Endothelial cell of umbilical vein (primary cell): ENCODE measurements around the gene SPATA3. TPM values are rescaled to one million over a fixed set of nuclear protein-coding genes. Genes with fewer than 3 reads are reported as not detected.

Source experiments
- BruUV-seq: library from RNA; stranded (reverse); fragments of 400-500 nt; replicated peaks from 2 replicates; lab custom pipeline; 2021; lab: Mats Ljungman, UMichigan
- CTCF ChIA-PET: fragments of 300-600, 350-600 bp; sonication (Branson Sonifier 250); formaldehyde crosslinking; loops from one replicate; lab custom pipeline; 2021; ENCODE audit warnings: antibody characterized with exemption, inconsistent platforms; lab: Charles Lee
- POLR2A ChIA-PET: fragments of 300-600, 350-600 bp; sonication (Branson Sonifier 250); formaldehyde crosslinking; loops from one replicate; lab custom pipeline; 2021; ENCODE audit warnings: antibody characterized with exemption, inconsistent platforms; lab: Charles Lee
- DNase-seq: peaks from one replicate; pipeline ENCODE4 v3.0.0-alpha.2; 2011; ENCODE audit warnings: low read depth, low spot score
- FAIRE-seq: peaks from 2 replicates; lab custom pipeline; 2011; peaks lifted over from hg19 to GRCh38; lab: Jason Lieb, UNC
- H2AFZ ChIP-seq: 2 replicates; pipeline ENCODE4 v1.6.0; 2012; ENCODE audit warnings: low read depth, low read length, control low read depth, inconsistent platforms
- H3K27ac ChIP-seq: 2 replicates; pipeline ENCODE4 v1.5.1; 2011; ENCODE audit warnings: low read depth, mild to moderate bottlenecking, control low read depth, low read length, moderate library complexity; ENCODE audit not compliant: insufficient read depth
- H3K27me3 ChIP-seq, 2 experiments: 2 replicates each; pipeline versions ENCODE4 v1.6.0 to v1.6.1; 2011; ENCODE audit warnings: low read length in 2 of 2, mixed read lengths in 1 of 2; ENCODE audit not compliant: control insufficient read depth in 2 of 2, insufficient read depth in 2 of 2
- H3K36me3 ChIP-seq, 2 experiments: 2 replicates in 1 of 2; 3 replicates in 1 of 2; pipeline ENCODE4 v1.5.1; 2011; ENCODE audit warnings: low read length in 2 of 2, mild to moderate bottlenecking in 1 of 2, moderate library complexity in 1 of 2; ENCODE audit not compliant: control insufficient read depth in 2 of 2, insufficient read depth in 2 of 2; ENCODE audit errors: extremely low read depth in 1 of 2
- H3K4me1 ChIP-seq: 3 replicates; pipeline ENCODE4 v1.5.1; 2011; ENCODE audit warnings: mild to moderate bottlenecking, low read length; ENCODE audit not compliant: control insufficient read depth, insufficient read depth; ENCODE audit errors: extremely low read depth
- H3K4me2 ChIP-seq: 2 replicates; pipeline ENCODE4 v1.6.1; 2011; ENCODE audit warnings: low read length, control low read depth, mixed read lengths; ENCODE audit not compliant: insufficient read depth
- H3K4me3 ChIP-seq, 3 experiments: fragments of 200-600 bp in 1 of 3; sonication (generic), shearing (Covaris generic) in 1 of 3; replicated peaks in 1 of 3; 2 replicates each; pipeline ENCODE4 v1.5.1; 2011 to 2016; ENCODE audit warnings: control low read depth in 3 of 3, low read length in 3 of 3, mild to moderate bottlenecking in 2 of 3, inconsistent platforms in 1 of 3, low read depth in 1 of 3, moderate library complexity in 1 of 3; ENCODE audit not compliant: insufficient read depth in 1 of 3
- H3K79me2 ChIP-seq: 2 replicates; pipeline ENCODE4 v1.6.0; 2012; ENCODE audit warnings: low read length, inconsistent platforms; ENCODE audit not compliant: control insufficient read depth, insufficient read depth
- H3K9ac ChIP-seq: replicated peaks from 2 replicates; pipeline ENCODE3; 2011; ENCODE audit warnings: low read length, control low read depth; ENCODE audit not compliant: insufficient read depth; ENCODE audit errors: extremely low read depth
- H3K9me1 ChIP-seq: replicated peaks from 3 replicates; pipeline ENCODE4 v1.6.0; 2011; ENCODE audit warnings: mild to moderate bottlenecking, low read length; ENCODE audit not compliant: control insufficient read depth, insufficient read depth; ENCODE audit errors: extremely low read depth
- H3K9me3 ChIP-seq: replicated peaks from 2 replicates; pipeline ENCODE4 v1.5.1; 2012; ENCODE audit warnings: low read length, inconsistent platforms; ENCODE audit not compliant: control insufficient read depth, insufficient read depth
- H4K20me1 ChIP-seq: replicated peaks from 2 replicates; pipeline ENCODE3; 2011; ENCODE audit warnings: mild to moderate bottlenecking, low read length; ENCODE audit not compliant: control insufficient read depth, insufficient read depth; ENCODE audit errors: extremely low read depth
- EZH2 ChIP-seq: IDR thresholded peaks from 2 replicates; pipeline ENCODE4 v1.6.1; 2012; ENCODE audit warnings: borderline replicate concordance, low read depth, mild to moderate bottlenecking, moderate library complexity, low read length, inconsistent platforms; ENCODE audit not compliant: severe bottlenecking
- FOS ChIP-seq: IDR thresholded peaks from 2 replicates; pipeline ENCODE4 v1.6.1; 2011; ENCODE audit warnings: mild to moderate bottlenecking, low read length, moderate library complexity, borderline replicate concordance; ENCODE audit not compliant: insufficient read depth
- GATA2 ChIP-seq: IDR thresholded peaks from 2 replicates; pipeline ENCODE4 v1.7.0; 2011; ENCODE audit warnings: low read depth, mild to moderate bottlenecking, moderate library complexity, mixed read lengths, low read length; ENCODE audit not compliant: insufficient read length, insufficient read depth
- JUN ChIP-seq: IDR thresholded peaks from 2 replicates; pipeline ENCODE4 v1.6.1; 2011; ENCODE audit warnings: borderline replicate concordance, low read depth; ENCODE audit not compliant: insufficient read length, insufficient read depth
- MYC ChIP-seq: IDR thresholded peaks from one replicate; pipeline ENCODE4 v1.6.1; 2011; ENCODE audit warnings: mild to moderate bottlenecking, low read depth, low read length
- POLR2A ChIP-seq: IDR thresholded peaks from 2 replicates; pipeline ENCODE4 v1.6.1; 2012; ENCODE audit warnings: low read depth, mild to moderate bottlenecking, control low read depth, low read length
- POLR2AphosphoS5 ChIP-seq: IDR thresholded peaks from 2 replicates; pipeline ENCODE4 v1.6.1; 2012; ENCODE audit warnings: low read depth, mild to moderate bottlenecking, control low read depth, low read length, moderate library complexity; ENCODE audit not compliant: insufficient read depth
- dilution Hi-C: fragments of 300-500 bp; cut with MboI; formaldehyde crosslinking; loops from one replicate; pipeline ENCODE4 v1.15.0; 2019; ENCODE audit warnings: low sequenced_read_pairs; ENCODE audit not compliant: extremely low pct_ligation_motif_present
- intact Hi-C: fragments of 100-400 bp; cut with micrococcal nuclease; formaldehyde crosslinking; loops from one replicate; pipeline ENCODE4 v1.10.0; 2022
- polyA plus RNA-seq, 4 experiments: library from polyadenylated mRNA; depleted of rRNA in 3 of 4; stranded (reverse) in 3 of 4; unstranded in 1 of 4; fragments of >200 nt; gene quantifications; 2 replicates each; pipeline versions ENCODE4 v1.2.1 to v1.2.3, GENCODE V29; 2011 to 2012; ENCODE audit warnings: missing spikeins in 1 of 4
- total RNA-seq: library from RNA; stranded (reverse); gene quantifications from 2 replicates; pipeline ENCODE4 v1.2.3, GENCODE V29; 2021
- TF ChIP-seq, protein P1 (sequence below): IDR thresholded peaks from 2 replicates; pipeline ENCODE4 v1.6.1; 2011; ENCODE audit not compliant: insufficient read depth, insufficient read length
- TF ChIP-seq, protein P2 (sequence below), 2 donors: IDR thresholded peaks; 1 replicate in 1 of 2; 2 replicates in 1 of 2; pipeline ENCODE4 v1.5.1; 2011; ENCODE audit warnings: low read length in 2 of 2, mild to moderate bottlenecking in 2 of 2, moderate library complexity in 2 of 2, control low read depth in 1 of 2, inconsistent platforms in 1 of 2, low read depth in 1 of 2; ENCODE audit not compliant: insufficient read depth in 1 of 2; ENCODE audit errors: extremely low read depth in 1 of 2

Gene SPATA3
- total and polyA plus RNA-seq, 2 donors (not counting 3 experiments of a cell fraction or from before 2014, with no cell fraction given) = not detected

DNA sequence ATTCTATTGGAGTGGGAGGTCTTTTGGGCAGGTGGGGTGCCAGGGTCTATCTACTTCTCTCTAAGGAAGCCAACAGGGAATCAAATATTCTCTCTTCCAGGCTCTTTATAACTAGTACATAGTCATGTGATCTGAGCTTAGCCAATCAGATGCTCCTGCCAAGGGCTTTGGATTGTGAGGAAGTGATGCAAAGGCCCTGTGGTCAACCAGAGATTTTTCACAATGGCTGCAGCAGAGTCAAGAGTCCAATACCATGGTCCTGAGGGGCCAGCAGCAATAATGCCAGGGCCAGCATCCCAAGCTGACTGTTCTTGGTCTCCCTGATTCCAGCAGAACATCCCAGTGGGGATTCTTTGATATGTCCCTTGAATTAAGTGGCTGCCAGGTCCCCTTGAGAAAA is 33.0 kb downstream of the SPATA3 start:
- Histone ChIP-seq H3K36me3 (no peaks in the 10 kb centered on the region), H3K4me2 (no peak overlapping the region), H4K20me1 (no peaks in the 10 kb centered on the region), H3K27ac (no peak overlapping the region), H3K27me3 (peaks cover 5 to 7% of the 10 kb centered on the region in 2 experiments), H3K4me1 (no peaks in the 10 kb centered on the region), H2AFZ (no peak overlapping the region), H3K79me2 (no peaks in the 10 kb centered on the region), H3K4me3 (no peak overlapping the region), H3K9me1 (no peaks in the 10 kb centered on the region), H3K9me3 (no peaks in the 10 kb centered on the region), H3K9ac (no peak overlapping the region)
- dilution Hi-C loops (no loop called here), intact Hi-C loops (no loop called here)
- FAIRE-seq (no peak), DNase-seq (no peak)
- CTCF ChIA-PET = no interaction called here
- POLR2A ChIA-PET = no interaction called here
- TF ChIP-seq MYC = no peak
- BruUV-seq = no TSS peak

DNA sequence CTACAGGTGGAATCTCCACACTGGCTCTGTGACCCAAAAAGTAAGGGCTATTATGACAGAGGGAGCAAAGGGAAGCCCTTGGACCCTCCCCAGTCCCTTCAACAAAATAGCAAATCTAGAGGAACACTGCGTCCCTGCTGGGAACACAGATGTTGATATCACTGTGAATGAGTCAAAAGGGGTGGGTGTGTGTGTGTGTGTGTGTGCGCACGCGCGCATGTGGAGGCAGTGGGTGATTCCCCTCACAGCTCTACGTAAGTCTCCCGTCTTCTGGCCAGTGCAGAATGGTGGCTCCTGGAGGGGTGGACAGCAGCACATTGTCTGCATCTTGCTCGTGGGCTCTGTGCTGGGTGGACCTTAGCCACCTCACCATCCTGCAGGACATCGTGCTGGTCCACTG is 33.6 kb downstream of the SPATA3 start:
- H3K9me1 ChIP-seq = no peaks in the 10 kb centered on the region
- H3K9me3 ChIP-seq = no peaks in the 10 kb centered on the region
- H2AFZ ChIP-seq = no peak overlapping the region
- H3K27ac ChIP-seq = no peak overlapping the region
- H3K27me3 ChIP-seq = peaks cover 5 to 7% of the 10 kb centered on the region in 2 experiments
- DNase-seq (no peak), FAIRE-seq (no peak)
- no peak overlapping the region for H3K4me2 ChIP-seq
- TF ChIP-seq GATA2 (no peak), FOS (no peak), JUN (no peak), EZH2 (no peak), POLR2AphosphoS5 (no peak), POLR2A (no peak), MYC (no peak)
- TF ChIP-seq, protein P1, sequence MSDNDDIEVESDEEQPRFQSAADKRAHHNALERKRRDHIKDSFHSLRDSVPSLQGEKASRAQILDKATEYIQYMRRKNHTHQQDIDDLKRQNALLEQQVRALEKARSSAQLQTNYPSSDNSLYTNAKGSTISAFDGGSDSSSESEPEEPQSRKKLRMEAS = no peak
- TF ChIP-seq, protein P2, sequence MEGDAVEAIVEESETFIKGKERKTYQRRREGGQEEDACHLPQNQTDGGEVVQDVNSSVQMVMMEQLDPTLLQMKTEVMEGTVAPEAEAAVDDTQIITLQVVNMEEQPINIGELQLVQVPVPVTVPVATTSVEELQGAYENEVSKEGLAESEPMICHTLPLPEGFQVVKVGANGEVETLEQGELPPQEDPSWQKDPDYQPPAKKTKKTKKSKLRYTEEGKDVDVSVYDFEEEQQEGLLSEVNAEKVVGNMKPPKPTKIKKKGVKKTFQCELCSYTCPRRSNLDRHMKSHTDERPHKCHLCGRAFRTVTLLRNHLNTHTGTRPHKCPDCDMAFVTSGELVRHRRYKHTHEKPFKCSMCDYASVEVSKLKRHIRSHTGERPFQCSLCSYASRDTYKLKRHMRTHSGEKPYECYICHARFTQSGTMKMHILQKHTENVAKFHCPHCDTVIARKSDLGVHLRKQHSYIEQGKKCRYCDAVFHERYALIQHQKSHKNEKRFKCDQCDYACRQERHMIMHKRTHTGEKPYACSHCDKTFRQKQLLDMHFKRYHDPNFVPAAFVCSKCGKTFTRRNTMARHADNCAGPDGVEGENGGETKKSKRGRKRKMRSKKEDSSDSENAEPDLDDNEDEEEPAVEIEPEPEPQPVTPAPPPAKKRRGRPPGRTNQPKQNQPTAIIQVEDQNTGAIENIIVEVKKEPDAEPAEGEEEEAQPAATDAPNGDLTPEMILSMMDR (IDR thresholded peaks at IDR 0.05; ENCODE audit: extremely low read depth in 1 of 2, insufficient read depth in 1 of 2, low read depth in 1 of 2, low read length in 2 of 2) = no peak
- no peak overlapping the region for H3K9ac ChIP-seq
- no TSS peak for BruUV-seq
- no peaks in the 10 kb centered on the region for H3K36me3 ChIP-seq
- intact Hi-C loops = no loop called here
- H3K4me1 ChIP-seq = no peaks in the 10 kb centered on the region
- dilution Hi-C loops = no loop called here
- no peaks in the 10 kb centered on the region for H3K79me2 ChIP-seq
- H4K20me1 ChIP-seq = no peaks in the 10 kb centered on the region
- CTCF ChIA-PET = interaction anchor here (3.1 kb wide), 1 partner anchor 23 kb away, joined by 8 read pairs; no protein-coding TSS in a partner anchor
- no peak overlapping the region for H3K4me3 ChIP-seq
- POLR2A ChIA-PET = no interaction called here
